GM19099 (cell line): ENCODE measurements around the gene NNT.

Experiments used
- POLR2A ChIP-seq: IDR thresholded peaks from 3 replicates; pipeline ENCODE4 v1.6.1; 2011; ENCODE audit warnings: low read depth; ENCODE audit not compliant: insufficient read length; ENCODE audit errors: extremely low read depth

NNT gene

DNA sequence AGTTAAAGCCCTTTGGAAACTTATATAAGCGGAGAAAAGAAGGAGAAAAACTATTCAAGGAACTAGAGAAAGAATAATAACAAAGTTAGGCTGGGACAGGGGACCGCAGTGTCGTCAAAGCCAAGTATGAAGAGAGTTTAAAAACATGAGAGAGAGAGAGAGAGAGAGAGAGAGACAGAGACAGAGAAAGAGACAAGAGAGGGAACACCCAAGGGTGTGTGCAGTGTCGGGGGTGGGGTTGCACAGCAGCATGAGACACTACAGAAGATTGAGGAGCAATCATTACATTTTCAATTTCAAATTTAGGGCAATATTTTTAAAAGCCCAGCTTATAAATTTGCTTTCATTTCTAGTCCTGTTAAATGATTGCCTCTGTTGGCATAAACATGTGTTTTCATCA, 74.3 kb downstream of the NNT start:
- no peak for TF ChIP-seq POLR2A

DNA sequence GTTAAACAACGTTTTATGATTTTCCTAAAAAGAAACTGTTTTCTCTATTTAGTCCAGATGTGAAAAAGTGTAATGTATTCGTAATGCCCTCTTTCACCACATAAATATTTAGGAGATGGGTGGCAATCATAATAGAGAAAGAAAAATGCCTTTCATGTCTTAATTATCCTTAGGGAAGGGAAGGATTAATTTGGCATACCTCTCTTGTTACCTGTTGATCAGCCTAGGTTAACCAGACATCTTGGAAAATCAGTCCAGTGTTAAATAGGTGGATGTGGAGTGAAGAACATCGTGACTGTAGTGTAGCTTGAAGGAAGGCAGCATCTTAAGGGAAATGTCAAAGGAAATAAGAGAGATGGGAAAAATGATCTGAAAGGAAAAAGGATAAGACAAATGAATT, 76.2 kb downstream of the NNT start:
- TF ChIP-seq POLR2A, result no peak

DNA sequence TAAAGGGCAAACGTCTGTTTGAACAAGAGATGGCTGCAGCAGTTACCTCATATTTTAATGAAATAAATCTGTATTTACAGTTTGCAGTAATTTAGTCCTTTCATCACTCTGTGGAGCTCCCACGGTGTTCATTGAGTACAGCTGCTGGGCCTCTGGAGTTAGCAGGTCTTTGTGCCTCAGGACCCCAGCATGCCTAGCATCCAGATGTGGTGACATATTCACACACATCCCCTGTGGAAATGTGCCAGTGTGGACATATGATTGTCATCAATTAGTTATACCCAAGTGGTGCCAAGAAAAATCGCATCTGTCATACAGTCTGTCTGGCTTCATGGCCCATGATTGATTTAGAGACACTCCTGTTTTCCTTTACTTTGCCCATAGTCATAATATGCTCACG, 77.3 kb downstream of the NNT start:
- no peak for TF ChIP-seq POLR2A

DNA sequence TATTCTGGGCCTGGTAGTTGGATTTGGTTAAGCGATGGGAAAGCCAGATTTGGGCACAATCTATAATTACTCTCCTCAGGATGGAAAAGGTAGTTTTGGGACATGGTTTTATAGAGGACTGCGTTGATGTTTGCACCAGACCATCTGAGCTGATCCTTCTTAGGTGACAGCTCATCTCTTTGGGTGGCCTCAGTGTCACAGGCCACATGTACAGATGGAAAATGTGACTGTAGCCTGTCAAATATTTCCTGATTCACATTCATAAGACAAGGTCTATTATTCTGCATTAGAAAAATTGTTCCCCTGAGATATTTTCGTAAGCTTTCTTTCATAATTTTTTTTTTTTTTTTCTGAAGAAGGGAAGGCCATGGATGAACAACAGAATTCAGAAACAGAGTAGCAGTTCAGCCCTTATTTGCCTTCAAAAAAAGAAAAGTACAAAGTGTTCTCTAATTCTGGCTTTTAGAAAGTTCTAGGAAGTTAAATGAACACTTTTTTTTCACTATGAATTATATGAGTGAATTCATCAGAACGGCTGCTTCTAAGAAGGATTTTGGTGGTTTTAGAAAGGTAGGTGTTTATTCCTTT, 81.0 kb downstream of the NNT start:
- no peak for TF ChIP-seq POLR2A

DNA sequence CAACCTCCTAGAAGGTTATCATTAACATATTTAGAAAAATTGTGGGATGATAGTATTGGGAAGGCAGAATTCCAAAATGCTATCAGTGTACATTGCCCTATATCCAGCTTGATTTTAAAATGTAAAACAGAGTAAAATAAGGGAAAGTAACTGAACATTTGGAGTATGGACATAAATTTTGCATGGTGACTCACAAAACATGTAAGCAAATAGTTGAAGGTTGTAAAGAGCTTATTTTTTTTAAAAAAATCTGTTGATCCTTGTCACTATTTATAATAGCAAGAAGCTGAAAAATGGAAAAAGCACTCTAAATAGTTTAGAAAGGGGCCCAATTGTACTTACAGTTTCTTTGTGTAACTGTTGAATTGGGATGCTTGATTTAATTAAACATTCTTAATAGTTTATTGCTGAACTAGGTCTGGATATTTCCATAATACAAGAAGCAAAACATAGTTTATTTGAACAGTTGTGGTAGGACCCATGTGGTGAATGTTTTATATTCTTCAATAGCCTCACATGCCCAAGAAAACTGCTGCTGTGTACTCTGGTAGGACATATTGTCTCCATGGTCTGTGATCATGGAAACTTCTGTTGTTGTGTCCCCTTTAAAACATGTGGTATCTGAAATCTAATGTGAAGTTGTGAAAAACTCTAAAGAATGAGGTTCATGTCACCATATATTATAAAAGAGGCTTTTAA, 82.4 kb downstream of the NNT start:
- no peak for TF ChIP-seq POLR2A

DNA sequence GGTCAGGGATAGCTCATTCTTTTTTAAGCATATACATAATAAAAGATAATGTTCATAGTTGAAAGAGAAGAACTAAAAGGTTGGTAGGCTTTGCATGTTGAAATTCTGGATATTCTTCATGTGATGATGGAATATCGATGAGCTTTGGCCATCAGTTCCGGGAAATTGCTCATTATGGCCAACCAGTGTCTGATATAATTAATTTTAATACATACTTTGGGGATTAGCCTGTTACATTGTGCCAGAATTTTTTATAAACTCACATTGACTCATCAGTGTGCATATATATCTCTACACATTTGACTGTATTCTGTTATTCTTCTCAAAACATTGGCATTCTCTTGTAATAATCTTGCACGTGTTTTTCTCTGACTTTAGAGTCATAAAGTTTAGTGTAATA, 84.3 kb downstream of the NNT start:
- TF ChIP-seq POLR2A, result no peak

DNA sequence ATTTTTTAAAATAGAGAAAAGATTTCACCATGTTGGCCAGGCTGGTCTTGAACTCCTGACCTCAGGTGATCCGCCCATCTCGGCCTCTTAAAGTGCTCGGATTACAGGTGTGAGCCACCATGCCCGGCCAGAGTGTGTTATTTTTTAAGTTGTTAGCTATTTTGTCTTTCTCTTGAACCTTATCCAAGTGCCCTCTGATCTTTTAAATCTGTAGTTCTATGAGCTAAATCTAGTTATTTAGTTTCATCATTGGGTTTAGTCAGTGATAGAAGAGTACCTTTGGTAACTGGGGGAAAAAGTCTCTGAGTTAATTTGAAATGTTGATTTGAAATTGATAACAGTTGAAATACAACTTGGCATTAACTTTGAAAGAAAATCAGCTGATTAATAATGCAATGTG, 88.3 kb downstream of the NNT start:
- no peak for TF ChIP-seq POLR2A

DNA sequence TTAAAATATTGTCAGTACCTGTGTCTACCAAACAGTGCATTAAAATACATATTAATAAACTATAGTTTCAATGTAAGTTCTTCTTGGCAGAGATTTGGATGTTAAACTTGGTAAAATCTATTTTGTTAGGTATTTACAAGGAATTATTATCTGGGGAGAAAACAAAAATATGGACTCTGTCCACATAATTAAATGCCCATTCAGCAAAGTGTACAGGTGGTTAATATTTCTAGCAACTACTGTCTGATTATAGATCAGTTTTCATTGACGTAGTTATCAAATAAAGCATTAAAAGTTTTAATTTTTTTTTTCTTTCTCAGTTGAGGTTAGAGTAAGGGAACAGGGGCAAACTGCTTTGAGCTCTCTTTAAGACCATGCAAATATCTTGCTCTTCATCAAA, 88.9 kb downstream of the NNT start:
- TF ChIP-seq POLR2A, result no peak

DNA sequence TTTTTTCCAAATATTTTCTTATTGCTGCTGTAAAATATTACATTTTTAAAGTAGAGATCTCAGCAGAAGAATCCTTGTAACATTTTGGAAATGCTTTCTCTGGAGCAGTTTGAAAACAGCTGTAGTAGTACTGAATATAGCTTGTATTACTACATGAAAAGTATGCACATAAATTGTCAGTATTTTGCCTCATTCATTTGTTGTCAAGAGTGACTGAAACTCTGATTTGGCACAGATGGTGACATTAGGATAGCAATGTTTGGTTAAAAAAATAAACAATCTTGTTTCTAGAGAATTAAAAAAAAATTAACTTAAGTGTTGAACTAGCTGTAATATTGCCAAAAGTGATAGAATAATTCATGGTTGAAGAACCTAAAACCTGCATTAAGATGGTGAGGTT, 90.4 kb downstream of the NNT start:
- no peak for TF ChIP-seq POLR2A

DNA sequence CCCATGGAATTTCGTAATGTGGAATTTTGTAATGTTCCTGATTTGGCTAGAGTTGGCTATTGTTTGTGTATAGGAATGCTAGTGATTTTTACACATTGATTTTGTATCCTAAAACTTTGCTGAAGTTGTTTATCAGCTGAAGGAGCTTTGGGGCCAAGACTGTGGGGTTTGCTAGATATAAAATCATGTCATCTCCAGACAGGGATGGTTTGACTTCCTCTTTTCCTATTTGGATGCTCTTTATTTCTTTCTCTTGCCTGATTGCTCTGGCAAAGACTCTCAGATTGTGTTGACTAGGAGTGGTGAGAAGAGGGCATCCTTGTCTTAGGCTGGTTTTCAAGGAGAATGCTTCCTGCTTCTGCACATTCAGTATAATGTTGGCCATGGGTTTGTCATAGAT, 91.0 kb downstream of the NNT start:
- TF ChIP-seq POLR2A, result no peak

DNA sequence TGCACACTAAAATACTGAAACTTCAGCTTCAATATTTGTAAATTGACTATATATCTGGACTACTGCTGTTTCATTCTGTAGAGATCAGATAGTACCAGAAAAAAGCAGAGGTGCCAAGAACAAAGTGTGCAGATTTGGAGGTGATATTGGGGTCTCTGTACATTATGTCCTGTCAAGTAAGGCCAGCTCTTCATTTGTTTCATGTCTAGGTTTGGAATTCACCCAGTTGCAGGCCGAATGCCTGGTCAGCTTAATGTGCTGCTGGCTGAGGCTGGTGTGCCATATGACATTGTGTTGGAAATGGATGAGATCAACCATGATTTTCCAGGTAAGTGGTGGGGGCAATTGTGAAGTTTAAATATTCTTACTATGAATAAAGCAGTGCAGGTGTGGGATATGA, 96.9 kb downstream of the NNT start:
- TF ChIP-seq POLR2A, result no peak

DNA sequence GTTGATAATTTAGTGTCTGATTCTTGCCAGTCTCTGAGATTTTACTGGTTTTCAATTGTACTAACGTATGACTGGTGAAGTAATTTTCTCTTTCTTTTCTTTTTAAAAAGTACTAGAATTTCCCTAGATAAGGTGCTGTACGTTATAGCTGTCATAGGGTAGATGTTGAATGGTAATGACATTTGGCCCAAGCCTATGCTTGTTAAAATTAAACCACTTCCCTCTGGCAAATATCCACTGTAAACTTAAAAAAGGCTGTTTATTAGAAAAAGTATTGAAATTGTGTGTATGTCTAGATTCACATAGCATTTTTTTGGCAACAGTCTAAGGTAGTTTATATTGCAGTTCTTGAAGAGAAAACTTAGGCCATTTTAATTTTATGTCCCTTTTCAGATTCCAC, 97.6 kb downstream of the NNT start:
- no peak for TF ChIP-seq POLR2A

DNA sequence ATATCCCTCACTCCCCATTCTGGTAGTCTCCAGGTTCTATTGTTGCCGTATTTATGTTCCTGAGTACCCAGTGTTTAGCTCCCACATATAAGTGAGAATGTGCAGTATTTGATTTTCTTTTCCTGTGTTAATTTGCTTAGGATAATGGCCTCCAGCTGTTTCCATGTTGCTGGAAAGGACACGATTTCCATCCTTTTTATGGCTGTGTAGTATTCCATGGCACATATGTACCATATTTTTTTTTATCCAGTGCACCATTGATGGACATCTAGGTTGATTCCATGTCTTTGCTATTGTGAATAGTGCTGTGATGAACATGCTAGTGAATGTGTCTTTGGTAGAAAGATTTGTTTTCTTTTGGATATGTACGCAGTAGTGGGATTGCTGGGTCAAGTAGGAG, 98.2 kb downstream of the NNT start:
- no peak for TF ChIP-seq POLR2A

DNA sequence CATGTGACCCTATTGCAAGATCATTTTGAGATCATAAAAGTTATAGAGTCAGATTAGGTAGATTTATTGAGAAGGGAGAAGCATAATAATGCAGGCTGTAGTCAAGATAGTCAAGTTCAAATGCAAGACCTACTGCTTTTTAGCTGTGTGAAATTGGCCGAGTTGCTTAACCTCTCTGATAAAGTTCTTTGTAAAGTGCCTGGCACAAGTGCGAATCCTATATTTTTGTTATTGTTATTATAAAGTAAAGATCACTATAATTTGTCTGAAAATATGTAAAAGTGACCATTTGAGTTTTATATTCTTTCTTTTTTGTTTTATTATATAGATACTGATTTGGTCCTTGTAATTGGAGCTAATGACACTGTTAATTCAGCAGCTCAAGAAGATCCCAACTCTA, 99.3 kb downstream of the NNT start:
- no peak for TF ChIP-seq POLR2A

DNA sequence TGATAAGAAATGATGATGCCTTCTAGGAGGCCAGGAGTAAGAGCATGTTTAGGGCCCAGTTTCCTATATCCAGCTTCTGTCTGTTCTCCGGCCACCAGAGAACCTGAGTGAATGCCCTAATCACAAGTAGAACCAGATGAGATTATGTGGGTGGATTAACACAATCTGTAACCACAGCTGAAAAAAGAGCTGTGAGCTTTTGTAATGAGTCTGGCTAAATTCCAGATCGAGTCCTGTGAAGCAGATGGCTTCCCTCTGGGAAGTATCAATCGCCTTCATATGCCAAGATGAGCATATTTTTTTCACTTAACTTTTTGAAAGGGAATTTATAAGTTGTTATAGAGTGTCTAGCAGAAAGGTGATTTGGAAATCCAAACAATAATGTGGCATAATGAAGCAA, 99.8 kb downstream of the NNT start:
- no peak for TF ChIP-seq POLR2A

DNA sequence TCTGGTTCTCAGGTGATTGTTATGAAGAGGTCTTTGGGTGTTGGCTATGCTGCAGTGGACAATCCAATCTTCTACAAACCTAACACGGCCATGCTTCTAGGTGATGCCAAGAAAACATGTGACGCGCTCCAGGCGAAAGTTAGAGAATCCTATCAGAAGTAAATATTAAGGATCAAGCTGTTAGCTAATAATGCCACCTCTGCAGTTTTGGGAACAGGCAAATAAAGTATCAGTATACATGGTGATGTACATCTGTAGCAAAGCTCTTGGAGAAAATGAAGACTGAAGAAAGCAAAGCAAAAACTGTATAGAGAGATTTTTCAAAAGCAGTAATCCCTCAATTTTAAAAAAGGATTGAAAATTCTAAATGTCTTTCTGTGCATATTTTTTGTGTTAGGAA, 101.3 kb downstream of the NNT start:
- no peak for TF ChIP-seq POLR2A

DNA sequence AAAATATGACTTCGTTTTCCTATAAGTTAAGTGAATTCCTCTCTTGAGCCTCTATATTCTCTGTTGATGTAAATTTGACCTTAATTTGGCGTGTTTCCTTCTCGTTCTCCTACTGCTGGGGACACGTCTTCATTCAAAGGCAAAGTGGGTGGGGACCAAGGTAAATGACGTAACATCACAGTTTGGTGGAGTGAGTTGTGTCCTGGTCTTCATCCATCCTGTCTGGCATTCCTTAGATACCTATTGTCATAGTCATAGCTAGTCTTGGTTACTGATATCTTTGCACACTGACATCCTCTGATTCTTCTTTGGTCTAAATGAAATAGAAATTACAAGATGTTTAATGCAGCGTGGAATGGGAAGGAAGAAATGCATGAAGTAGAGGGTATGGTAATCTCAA, 108.5 kb downstream of the NNT start:
- no peak for TF ChIP-seq POLR2A

DNA sequence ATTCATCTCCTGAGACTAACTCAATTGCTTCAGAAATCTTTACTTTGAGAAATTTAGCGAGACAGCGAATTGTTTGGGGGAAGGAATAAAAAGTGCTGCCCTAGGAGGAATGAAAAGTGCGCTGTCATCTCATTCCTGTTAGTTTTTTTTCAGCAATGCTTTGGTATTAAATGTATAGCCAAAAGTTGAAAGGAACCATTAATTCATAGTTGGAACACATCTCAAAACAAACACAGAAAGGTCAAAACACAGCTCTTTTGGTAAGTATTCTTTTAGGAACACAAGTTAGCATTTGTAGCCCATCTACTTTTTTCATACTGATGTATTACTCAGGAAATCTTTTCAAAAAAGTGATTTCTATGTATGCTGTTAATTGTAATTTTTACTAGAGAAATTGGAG, 109.1 kb downstream of the NNT start:
- TF ChIP-seq POLR2A, result no peak

DNA sequence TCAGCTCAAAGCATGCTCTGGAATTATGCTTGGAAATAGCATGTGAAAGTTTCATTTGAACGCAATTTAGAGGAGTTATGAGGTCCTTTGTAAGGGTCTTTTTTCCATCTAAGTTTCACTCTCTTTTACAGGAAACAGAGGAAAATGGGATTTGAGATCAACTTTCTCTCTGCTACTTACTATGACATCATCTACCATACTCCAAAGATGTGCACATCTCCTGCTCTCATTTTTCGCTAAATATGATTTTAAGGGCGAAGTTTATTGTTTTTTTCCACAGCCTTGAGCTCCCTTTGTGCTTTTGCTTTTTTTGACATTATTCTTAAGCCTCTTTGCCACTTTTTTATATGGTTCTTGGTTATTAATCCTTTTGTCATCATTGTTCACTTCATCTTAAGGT, 125.6 kb downstream of the NNT start:
- no peak for TF ChIP-seq POLR2A
